H1 (cell line): Measurements from ENCODE around the gene KMT2E.

ENCODE experiments used
- ATF2 ChIP-seq: IDR thresholded peaks from 2 replicates; pipeline ENCODE4 v1.6.1; 2012; ENCODE audit warnings: low read length, inconsistent platforms
- E2F6 ChIP-seq: IDR thresholded peaks from 2 replicates; pipeline ENCODE4 v1.6.1; 2012; ENCODE audit warnings: inconsistent platforms
- EP300 ChIP-seq, 2 experiments: IDR thresholded peaks; 1 replicate in 1 of 2; 2 replicates in 1 of 2; pipeline ENCODE4 v1.6.1; 2011 to 2012; ENCODE audit warnings: low read depth in 2 of 2, low read length in 2 of 2, mild to moderate bottlenecking in 2 of 2, borderline replicate concordance in 1 of 2, inconsistent platforms in 1 of 2, moderate library complexity in 1 of 2
- GABPA ChIP-seq: IDR thresholded peaks from 2 replicates; pipeline ENCODE4 v1.6.1; 2011; ENCODE audit warnings: mild to moderate bottlenecking, low read length, moderate library complexity, borderline replicate concordance; ENCODE audit not compliant: insufficient read depth
- KDM5A ChIP-seq: fragments of 200-600 bp; IDR thresholded peaks from 2 replicates; pipeline ENCODE4 v1.7.1; 2012; ENCODE audit warnings: mild to moderate bottlenecking, low read length, inconsistent platforms, mixed read lengths
- NRF1 ChIP-seq: IDR thresholded peaks from 2 replicates; pipeline ENCODE4 v1.6.1; 2011; ENCODE audit warnings: mild to moderate bottlenecking, low read depth, low read length, improper control_type of control experiment
- POLR2A ChIP-seq, 2 experiments: IDR thresholded peaks; 1 replicate in 1 of 2; 2 replicates in 1 of 2; pipeline ENCODE4 v1.6.1; 2011; ENCODE audit warnings: low read depth in 2 of 2, low read length in 2 of 2, mild to moderate bottlenecking in 2 of 2; ENCODE audit errors: control extremely low read depth in 1 of 2
- POLR2AphosphoS5 ChIP-seq: IDR thresholded peaks from 2 replicates; pipeline ENCODE4 v1.6.1; 2011; ENCODE audit warnings: low read depth, low read length
- RXRA ChIP-seq: IDR thresholded peaks from 2 replicates; pipeline ENCODE4 v1.6.1; 2011; ENCODE audit warnings: low read depth, mild to moderate bottlenecking, low read length, moderate library complexity; ENCODE audit not compliant: insufficient read depth
- SP2 ChIP-seq: IDR thresholded peaks from 2 replicates; pipeline ENCODE4 v1.6.1; 2012; ENCODE audit warnings: mild to moderate bottlenecking, low read length, inconsistent platforms
- TAF1 ChIP-seq: IDR thresholded peaks from 2 replicates; pipeline ENCODE4 v1.6.1; 2011; ENCODE audit warnings: mild to moderate bottlenecking, low read depth, low read length
- ZNF274 ChIP-seq: IDR thresholded peaks from 2 replicates; pipeline ENCODE4 v1.7.0; 2012; ENCODE audit warnings: low read length, borderline replicate concordance; ENCODE audit errors: extremely low read depth
- TF ChIP-seq, protein P1 (sequence below), 3 experiments: IDR thresholded peaks; 1 replicate in 2 of 3; 2 replicates in 1 of 3; pipeline versions ENCODE4 v1.5.1 to v1.6.1; 2011; ENCODE audit warnings: low read length in 3 of 3, mild to moderate bottlenecking in 3 of 3, inconsistent platforms in 2 of 3, low read depth in 1 of 3, moderate library complexity in 1 of 3; ENCODE audit not compliant: insufficient read depth in 1 of 3; ENCODE audit errors: control extremely low read depth in 1 of 3

GRCh38 chr7:105079348-105079747, 65.3 kb downstream of the KMT2E start:
- TF ChIP-seq NRF1 (no peak), TAF1 (no peak), KDM5A (no peak), POLR2A (IDR thresholded peaks at IDR 0.05; ENCODE audit: control extremely low read depth in 1 of 2, low read depth in 2 of 2, low read length in 2 of 2) (no peak), RXRA (no peak), EP300 (IDR thresholded peaks at IDR 0.05; ENCODE audit: borderline replicate concordance in 1 of 2, low read depth in 2 of 2, low read length in 2 of 2) (no peak), E2F6 (no peak), ZNF274 (no peak), GABPA (no peak), ATF2 (no peak), POLR2AphosphoS5 (no peak), SP2 (no peak)
- TF ChIP-seq, protein P1, sequence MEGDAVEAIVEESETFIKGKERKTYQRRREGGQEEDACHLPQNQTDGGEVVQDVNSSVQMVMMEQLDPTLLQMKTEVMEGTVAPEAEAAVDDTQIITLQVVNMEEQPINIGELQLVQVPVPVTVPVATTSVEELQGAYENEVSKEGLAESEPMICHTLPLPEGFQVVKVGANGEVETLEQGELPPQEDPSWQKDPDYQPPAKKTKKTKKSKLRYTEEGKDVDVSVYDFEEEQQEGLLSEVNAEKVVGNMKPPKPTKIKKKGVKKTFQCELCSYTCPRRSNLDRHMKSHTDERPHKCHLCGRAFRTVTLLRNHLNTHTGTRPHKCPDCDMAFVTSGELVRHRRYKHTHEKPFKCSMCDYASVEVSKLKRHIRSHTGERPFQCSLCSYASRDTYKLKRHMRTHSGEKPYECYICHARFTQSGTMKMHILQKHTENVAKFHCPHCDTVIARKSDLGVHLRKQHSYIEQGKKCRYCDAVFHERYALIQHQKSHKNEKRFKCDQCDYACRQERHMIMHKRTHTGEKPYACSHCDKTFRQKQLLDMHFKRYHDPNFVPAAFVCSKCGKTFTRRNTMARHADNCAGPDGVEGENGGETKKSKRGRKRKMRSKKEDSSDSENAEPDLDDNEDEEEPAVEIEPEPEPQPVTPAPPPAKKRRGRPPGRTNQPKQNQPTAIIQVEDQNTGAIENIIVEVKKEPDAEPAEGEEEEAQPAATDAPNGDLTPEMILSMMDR (IDR thresholded peaks at IDR 0.05; ENCODE audit: control extremely low read depth in 1 of 3, insufficient read depth in 1 of 3, low read depth in 1 of 3, low read length in 3 of 3) = no peak
